Dedifferentiated amniotic fluid mesenchymal stem cell (primary cell): ENCODE data around the gene SSR4.

ENCODE experiments used
- DNase-seq: peaks from one replicate; pipeline ENCODE4 v3.0.0-alpha.2; 2016; ENCODE audit errors: extremely low spot score

Gene SSR4

DNA sequence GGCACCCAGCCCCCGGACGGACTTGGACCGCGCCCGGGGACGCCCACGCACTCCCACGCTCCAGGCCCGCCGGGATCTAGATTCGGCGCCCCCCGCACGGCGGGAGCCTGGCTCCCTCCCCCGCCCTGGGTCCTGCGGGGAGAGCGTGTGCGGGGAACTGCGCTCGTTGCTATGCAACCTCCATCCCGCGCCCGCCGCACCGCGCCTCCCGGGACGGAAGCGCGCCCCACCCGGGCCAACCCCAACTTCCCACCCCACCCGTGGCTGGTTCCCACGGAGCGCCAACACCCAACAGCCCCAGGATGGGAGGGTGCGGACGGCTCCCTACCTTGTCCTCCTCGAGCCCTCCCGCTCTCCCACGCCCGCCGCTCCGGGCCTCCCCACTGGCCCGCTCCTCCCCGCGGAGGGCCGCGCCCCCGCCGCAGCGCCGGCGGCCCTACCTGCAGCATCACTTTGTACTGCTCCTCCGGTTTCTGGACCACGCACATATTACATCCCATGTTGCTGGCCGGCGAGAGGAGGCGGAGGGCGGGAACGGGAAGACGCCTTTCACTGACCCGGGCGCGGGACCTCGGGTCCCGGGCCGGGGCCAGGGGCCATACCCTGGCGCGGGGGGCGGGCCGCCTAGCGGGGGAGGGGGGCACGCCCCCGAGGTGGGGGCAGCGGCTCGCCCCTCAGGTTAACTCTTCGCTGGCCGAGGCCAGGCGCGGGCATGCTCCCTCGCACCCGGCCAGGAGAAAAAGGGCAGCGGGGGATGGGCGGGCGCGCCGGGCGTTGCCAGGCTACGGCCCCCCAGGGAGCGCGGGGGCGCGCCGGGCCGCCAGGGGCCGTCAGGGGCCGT lies 35.6 kb downstream of the SSR4 start, which contains the start of gene PDZD4:
PDZD4 (minus strand) TSS at position 746 of the 841 bp plus-strand sequence; CDS start at position 500, 246 bp downstream.
- no peak for DNase-seq

DNA sequence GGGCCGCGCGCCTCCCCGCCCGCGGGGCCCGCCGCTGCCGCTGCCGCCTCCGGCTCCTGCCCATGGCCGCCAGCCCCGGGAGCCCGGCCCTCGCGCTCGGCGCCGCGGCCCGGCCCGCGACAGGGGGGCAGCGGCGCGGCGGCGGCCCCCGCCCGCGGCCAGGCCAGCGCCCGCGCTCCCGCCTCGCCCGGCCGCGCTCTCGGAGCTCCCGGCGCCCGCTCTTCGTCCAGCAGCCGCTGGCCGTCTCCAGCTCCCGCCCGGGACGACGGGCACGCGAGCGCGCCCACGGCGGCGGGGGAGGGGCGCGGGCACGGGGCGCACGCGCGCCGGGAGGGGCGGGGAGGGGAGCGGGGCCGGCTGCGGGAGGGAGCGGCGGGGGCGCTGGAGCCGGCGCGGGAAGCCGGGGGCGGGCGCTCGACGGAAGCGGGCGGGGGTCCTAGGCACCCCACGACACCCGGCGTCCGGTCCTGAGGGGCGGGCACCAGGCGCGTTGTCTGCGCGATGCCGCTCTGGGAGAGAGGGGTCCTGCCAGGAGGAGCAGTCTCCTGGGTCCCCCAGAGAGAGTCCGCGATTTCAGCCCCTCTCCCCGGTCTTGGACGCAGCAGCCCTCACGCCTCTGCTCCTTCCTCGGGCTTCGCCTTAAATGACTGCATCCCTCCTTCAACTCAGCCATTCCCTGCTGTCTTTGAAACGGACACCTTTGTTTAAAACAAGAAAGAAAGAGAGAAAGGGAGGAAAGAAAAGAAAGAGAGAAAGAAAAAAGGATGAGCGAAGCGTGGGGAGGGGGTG lies 36.4 kb downstream of the SSR4 start:
- DNase-seq: no peak

- no peak for DNase-seq
Observed at GRCh38 chrX:153831429-153832150, 37.1 kb downstream of the SSR4 start.

DNA sequence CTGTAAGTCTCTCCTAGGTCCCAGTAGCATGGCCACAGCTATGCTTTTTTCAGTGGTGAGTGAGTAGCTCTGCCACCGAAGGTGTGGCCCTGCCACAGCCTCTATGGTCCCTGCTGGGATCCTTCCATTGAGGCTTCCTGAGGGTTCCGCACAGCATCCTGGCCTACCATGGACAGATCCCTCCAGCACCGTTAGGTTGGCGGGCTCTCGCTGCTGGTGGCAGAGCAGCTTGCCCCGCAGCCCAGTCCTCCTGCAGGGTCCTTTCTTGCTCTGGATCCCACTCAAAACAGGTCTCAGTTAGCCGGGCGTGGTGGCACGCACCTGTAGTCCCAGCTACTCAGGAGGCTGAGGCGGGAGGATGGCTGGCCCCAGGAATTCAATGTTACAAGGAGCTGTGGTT lies 38.3 kb downstream of the SSR4 start:
- no peak for DNase-seq

GRCh38 chrX:153836921-153837320 lies 42.5 kb downstream of the SSR4 start:
- DNase-seq: no peak

DNA sequence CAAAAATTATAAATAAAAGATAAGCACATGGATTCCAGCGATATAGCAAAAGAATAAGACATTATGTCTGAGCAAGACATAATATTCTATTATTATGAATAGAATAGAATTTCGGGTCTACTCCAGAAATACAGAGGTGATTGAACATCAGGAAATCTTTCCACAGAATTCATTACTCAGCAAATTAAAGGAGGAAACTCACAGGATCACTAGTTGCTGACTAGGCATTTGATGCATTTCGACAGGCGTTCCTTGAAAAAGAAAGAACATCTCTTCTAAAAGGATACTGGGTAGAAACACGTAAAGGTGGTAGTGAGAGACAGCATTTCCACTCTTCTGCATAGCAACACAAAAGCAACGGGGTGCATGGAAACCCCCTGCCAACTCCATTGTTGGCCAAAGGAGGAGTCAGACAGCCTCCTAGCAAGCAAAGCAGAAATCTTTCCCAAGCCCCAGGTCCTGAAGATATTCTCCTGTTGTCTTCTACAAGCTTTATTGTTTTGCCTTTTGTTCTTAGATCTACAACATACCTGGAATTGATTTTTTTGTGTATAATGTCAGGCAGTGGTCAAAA lies 50.1 kb downstream of the SSR4 start:
- no peak for DNase-seq

DNA sequence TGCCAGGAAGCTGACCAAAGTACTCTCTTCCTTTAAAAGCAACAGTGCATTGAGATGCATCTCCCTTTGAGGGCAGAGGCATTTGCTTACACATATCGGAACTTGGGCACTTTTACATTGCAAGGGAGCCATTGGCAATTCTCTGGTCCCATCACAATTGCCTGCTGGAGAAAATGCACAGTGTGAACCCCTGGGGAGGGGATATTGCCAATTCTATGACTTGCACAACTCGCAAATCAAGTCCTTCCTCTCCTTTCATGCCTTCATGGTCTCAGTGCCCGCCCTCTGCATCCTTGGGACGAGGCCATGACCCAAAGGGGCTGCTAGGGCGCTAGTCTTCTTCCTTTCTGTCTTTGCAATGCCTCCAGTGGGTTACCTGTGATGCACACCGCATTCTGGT lies 50.7 kb downstream of the SSR4 start:
- DNase-seq: no peak

DNA sequence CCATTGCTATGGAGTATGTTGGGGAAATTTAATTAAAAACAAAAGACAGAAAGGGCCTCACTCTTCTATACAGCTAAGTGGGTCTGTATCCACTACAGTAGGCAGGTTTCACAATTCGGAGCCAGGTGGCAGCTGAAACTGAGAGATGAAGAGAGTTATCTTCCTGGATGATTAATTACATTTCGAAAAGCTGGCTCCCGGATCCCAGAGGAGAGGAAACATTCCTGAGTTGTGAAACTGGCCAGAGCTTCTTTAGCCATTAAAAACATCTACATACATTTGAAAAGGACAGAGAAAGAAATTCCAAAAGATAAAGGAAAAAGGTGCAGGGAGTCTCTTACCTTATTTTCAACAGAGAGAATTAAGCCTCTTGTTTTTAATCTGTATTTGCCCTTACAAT lies 51.4 kb downstream of the SSR4 start:
- DNase-seq: no peak
